Activated CD4-positive, alpha-beta memory T cell treated with anti-CD3 and anti-CD28 coated beads for 36 hours (primary cell): ENCODE data around the gene SHISA9. TPM values are rescaled to one million over a fixed set of nuclear protein-coding genes. Genes with fewer than 3 reads are reported as not detected.

ENCODE experiments used
- CTCF ChIA-PET: fragments of 350-600 bp; sonication (Branson Sonifier 250); formaldehyde crosslinking; loops from one replicate; lab custom pipeline; 2021; ENCODE audit warnings: antibody characterized with exemption, inconsistent platforms; lab: Charles Lee
- POLR2A ChIA-PET: fragments of 350-600 bp; sonication (Branson Sonifier 250); formaldehyde crosslinking; loops from one replicate; lab custom pipeline; 2021; ENCODE audit warnings: antibody characterized with exemption; lab: Charles Lee
- DNase-seq: peaks from one replicate; pipeline ENCODE4 v3.0.0-alpha.2; 2020
- H3K27ac Mint-ChIP-seq: one replicate; pipeline ENCODE4 v1.8.0; 2021; ENCODE audit warnings: mixed read lengths
- H3K27me3 Mint-ChIP-seq: one replicate; pipeline ENCODE4 v1.8.0; 2021; ENCODE audit warnings: mixed read lengths
- H3K36me3 Mint-ChIP-seq: one replicate; pipeline ENCODE4 v1.8.0; 2021; ENCODE audit warnings: mixed read lengths
- H3K4me1 Mint-ChIP-seq: one replicate; pipeline ENCODE4 v1.8.0; 2021; ENCODE audit warnings: low read depth, mixed read lengths
- H3K4me3 Mint-ChIP-seq: one replicate; pipeline ENCODE4 v1.8.0; 2021; ENCODE audit warnings: mild to moderate bottlenecking, mixed read lengths
- H3K9me3 Mint-ChIP-seq: one replicate; pipeline ENCODE4 v1.8.0; 2021; ENCODE audit warnings: mixed read lengths
- intact Hi-C: fragments of 100-400 bp; cut with micrococcal nuclease; formaldehyde crosslinking; loops from one replicate; pipeline ENCODE4 v1.15.1; 2023
- total RNA-seq, 2 experiments: library from RNA; stranded (reverse); gene quantifications; one replicate each; pipeline ENCODE4 v1.2.3, GENCODE V29; 2021

The SHISA9 gene
- total RNA-seq, 2 experiments from 2014 or later = 0.05 TPM; not detected in 1

DNA sequence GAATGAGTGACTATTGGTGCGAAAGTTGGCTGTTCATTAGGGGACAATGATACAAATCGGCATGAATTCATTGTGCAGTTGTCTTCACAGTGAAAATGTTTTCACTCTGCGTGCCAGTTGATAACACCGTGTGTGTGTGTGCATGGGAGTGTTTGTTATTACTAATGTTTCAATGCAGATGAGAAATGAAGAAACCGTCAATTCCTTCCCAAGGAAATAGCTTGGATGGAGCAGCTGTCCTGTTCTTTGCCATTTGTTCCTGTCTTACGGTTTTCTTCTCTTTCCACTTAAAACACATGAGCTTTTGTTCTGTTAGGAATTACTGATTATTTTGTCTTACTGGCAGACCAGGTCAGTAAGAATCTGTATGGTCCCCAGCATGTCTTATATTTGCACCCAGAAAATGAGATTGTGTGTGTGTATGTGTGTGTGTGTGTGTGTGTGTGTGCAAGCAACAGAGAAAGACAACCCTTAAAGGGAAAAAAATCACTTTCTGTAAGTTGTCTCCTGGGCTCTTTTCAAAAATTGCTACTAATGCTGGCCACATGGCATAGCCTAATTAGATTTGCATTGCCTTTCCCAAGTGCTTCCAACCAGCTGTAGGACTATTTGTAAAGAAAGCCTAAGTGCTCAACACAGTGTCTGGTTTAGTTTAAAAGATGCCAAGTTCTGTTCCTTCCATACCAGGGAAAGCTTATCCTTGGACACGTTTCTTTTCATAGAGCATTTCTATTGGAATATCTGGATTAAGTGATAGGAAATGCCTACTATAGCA is 23.8 kb downstream of the SHISA9 start:
- ChIA-PET CTCF (no interaction called here), POLR2A (no interaction called here)
- Mint-ChIP-seq H3K4me3 (no peak overlapping the region), H3K27me3 (peaks cover 4% of the 10 kb centered on the region), H3K4me1 (no peaks in the 10 kb centered on the region), H3K9me3 (no peaks in the 10 kb centered on the region), H3K27ac (no peak overlapping the region), H3K36me3 (no peaks in the 10 kb centered on the region)
- DNase-seq = no peak
- intact Hi-C loops = no loop called here

- no peaks in the 10 kb centered on the region for H3K36me3 Mint-ChIP-seq
- POLR2A ChIA-PET = no interaction called here
- H3K4me3 Mint-ChIP-seq = no peak overlapping the region
- H3K27me3 Mint-ChIP-seq = peaks cover 7% of the 10 kb centered on the region
- no peak overlapping the region for H3K27ac Mint-ChIP-seq
- intact Hi-C loops = no loop called here
- DNase-seq = no peak
- no peaks in the 10 kb centered on the region for H3K4me1 Mint-ChIP-seq
- H3K9me3 Mint-ChIP-seq = no peaks in the 10 kb centered on the region
- CTCF ChIA-PET = no interaction called here
Observed at GRCh38 chr16:12927591-12927990, 26.2 kb downstream of the SHISA9 start.

DNA sequence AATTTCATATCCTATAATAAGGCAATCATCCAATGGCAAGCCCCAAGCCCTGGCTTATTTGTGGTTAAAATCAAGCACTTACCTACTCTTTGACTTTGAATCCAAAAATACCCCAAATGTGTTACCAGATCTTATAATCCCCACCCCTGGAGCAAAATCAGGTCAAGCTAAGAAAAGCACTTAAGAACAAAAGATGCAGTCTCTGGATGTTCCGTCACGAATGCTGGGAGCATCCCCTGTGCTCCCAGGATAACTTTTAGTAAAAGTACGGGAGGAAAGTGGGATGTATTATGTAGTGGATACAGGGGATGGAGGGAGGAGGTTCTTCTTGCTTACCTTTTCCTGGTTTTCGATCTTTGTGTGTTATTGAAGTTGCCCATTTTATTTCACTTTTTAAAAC is 29.5 kb downstream of the SHISA9 start:
- H3K36me3 Mint-ChIP-seq = no peaks in the 10 kb centered on the region
- H3K9me3 Mint-ChIP-seq = no peaks in the 10 kb centered on the region
- CTCF ChIA-PET = no interaction called here
- H3K27me3 Mint-ChIP-seq = peaks cover 6% of the 10 kb centered on the region
- DNase-seq = no peak
- intact Hi-C loops = no loop called here
- POLR2A ChIA-PET = no interaction called here
- H3K4me3 Mint-ChIP-seq = no peak overlapping the region
- H3K27ac Mint-ChIP-seq = no peak overlapping the region
- H3K4me1 Mint-ChIP-seq = no peaks in the 10 kb centered on the region

- peaks cover 4% of the 10 kb centered on the region for H3K27me3 Mint-ChIP-seq
Observed at GRCh38 chr16:12936391-12936790, 35.0 kb downstream of the SHISA9 start.

GRCh38 chr16:12941896-12942295 is 40.5 kb downstream of the SHISA9 start:
- Mint-ChIP-seq H3K27me3 (peaks cover 4% of the 10 kb centered on the region), H3K9me3 (no peaks in the 10 kb centered on the region), H3K4me3 (no peak overlapping the region), H3K4me1 (no peaks in the 10 kb centered on the region), H3K36me3 (no peaks in the 10 kb centered on the region), H3K27ac (no peak overlapping the region)
- ChIA-PET CTCF (no interaction called here), POLR2A (no interaction called here)
- no peak for DNase-seq
- intact Hi-C loops = no loop called here

More at GRCh38 chr16:12936391-12936790, 35.0 kb downstream of the SHISA9 start:
- no peaks in the 10 kb centered on the region for H3K4me1 Mint-ChIP-seq
- no peaks in the 10 kb centered on the region for H3K36me3 Mint-ChIP-seq
- POLR2A ChIA-PET = no interaction called here
- no peak overlapping the region for H3K27ac Mint-ChIP-seq
- no peak overlapping the region for H3K4me3 Mint-ChIP-seq
- no peaks in the 10 kb centered on the region for H3K9me3 Mint-ChIP-seq
- CTCF ChIA-PET = interaction anchor here (0.6 kb wide), 1 partner anchor 374 kb away, joined by 3 read pairs; no protein-coding TSS in a partner anchor
- intact Hi-C loops = no loop called here
- DNase-seq = no peak

- Mint-ChIP-seq H3K4me3 (no peak overlapping the region), H3K36me3 (no peaks in the 10 kb centered on the region), H3K27me3 (peaks cover 4% of the 10 kb centered on the region), H3K9me3 (no peaks in the 10 kb centered on the region), H3K4me1 (no peaks in the 10 kb centered on the region), H3K27ac (no peak overlapping the region)
- intact Hi-C loops = no loop called here
- ChIA-PET CTCF (no interaction called here), POLR2A (no interaction called here)
- no peak for DNase-seq
Observed at GRCh38 chr16:12942861-12943260, 41.5 kb downstream of the SHISA9 start.

DNA sequence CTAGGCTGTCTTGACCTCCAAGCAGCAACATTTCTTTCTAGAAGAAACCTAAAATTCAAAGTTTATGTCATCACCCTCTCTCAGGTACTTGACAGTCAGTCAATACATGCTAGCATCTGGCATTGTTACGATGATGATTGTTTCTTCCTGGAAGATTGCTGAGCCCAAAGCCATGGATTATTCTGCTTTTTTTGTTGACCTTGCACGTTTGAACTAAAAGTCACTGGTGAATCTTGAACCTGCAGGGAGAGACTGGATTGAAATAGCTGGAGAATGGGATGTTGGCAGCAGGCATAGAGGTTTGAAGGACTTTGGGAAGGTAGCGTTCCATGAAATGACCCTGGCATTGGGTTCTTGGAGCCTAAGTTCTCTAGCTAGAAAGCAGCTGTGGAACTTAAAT is 42.9 kb downstream of the SHISA9 start:
- no peaks in the 10 kb centered on the region for H3K9me3 Mint-ChIP-seq
- no peaks in the 10 kb centered on the region for H3K4me1 Mint-ChIP-seq
- peaks cover 4% of the 10 kb centered on the region for H3K27me3 Mint-ChIP-seq
- intact Hi-C loops = no loop called here
- no peak for DNase-seq
- H3K27ac Mint-ChIP-seq = no peak overlapping the region
- H3K4me3 Mint-ChIP-seq = no peak overlapping the region
- ChIA-PET POLR2A (no interaction called here), CTCF (no interaction called here)
- H3K36me3 Mint-ChIP-seq = no peaks in the 10 kb centered on the region

- no peaks in the 10 kb centered on the region for H3K9me3 Mint-ChIP-seq
- ChIA-PET CTCF (no interaction called here), POLR2A (no interaction called here)
- H3K4me3 Mint-ChIP-seq = no peak overlapping the region
- intact Hi-C loops = no loop called here
- H3K36me3 Mint-ChIP-seq = no peaks in the 10 kb centered on the region
- H3K27ac Mint-ChIP-seq = no peak overlapping the region
- H3K27me3 Mint-ChIP-seq = no peaks in the 10 kb centered on the region
- no peak for DNase-seq
- H3K4me1 Mint-ChIP-seq = no peaks in the 10 kb centered on the region
Observed at GRCh38 chr16:12951392-12951791, 50.0 kb downstream of the SHISA9 start.

DNA sequence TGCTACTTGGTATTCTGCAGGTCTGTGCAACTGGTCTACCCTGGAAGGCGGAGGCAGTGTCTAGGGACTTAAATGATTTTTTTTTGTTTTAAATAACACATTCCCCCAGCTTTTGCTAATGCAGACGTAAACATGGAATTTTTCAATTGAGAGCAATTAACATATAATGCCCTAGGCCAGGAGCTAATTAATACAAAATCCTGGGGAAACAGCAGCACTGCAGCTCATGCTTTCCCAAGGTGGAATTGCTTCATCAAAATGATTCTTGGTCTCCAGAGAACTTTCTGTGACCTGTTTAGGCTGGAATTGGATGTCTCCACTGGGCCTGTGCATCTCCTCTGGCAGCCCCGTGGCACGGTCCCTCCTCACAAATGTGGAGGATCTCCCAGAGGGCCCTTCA is 50.6 kb downstream of the SHISA9 start:
- no peak for DNase-seq
- POLR2A ChIA-PET = no interaction called here
- no peaks in the 10 kb centered on the region for H3K36me3 Mint-ChIP-seq
- no peaks in the 10 kb centered on the region for H3K4me1 Mint-ChIP-seq
- no peak overlapping the region for H3K4me3 Mint-ChIP-seq
- H3K9me3 Mint-ChIP-seq = no peaks in the 10 kb centered on the region
- intact Hi-C loops = no loop called here
- CTCF ChIA-PET = no interaction called here
- H3K27me3 Mint-ChIP-seq = no peaks in the 10 kb centered on the region
- H3K27ac Mint-ChIP-seq = no peak overlapping the region

DNA sequence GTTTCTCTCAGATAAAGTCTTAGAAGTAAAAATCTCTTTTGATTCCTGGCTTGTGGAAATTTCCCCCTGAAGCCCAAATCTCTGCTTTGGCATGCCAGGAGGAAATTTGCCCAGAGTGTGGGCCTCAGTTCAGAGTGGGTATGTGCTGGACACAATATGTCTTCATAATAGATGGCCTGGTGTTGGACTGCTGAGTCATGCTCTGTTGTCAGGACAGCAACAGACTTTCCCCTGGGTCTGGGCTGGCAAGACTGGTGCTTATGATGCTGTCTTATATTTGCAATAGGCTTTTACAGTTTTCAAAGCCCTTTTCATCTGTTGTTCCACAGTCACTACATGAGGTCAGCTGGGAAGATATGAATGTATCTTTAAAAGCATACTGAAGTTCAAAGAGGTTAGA is 57.0 kb downstream of the SHISA9 start:
- Mint-ChIP-seq H3K27me3 (no peaks in the 10 kb centered on the region), H3K36me3 (no peaks in the 10 kb centered on the region), H3K4me3 (no peak overlapping the region), H3K27ac (no peak overlapping the region), H3K4me1 (no peaks in the 10 kb centered on the region), H3K9me3 (no peaks in the 10 kb centered on the region)
- ChIA-PET POLR2A (no interaction called here), CTCF (no interaction called here)
- DNase-seq = no peak
- intact Hi-C loops = no loop called here

GRCh38 chr16:12959072-12959471 is 57.7 kb downstream of the SHISA9 start:
- ChIA-PET CTCF (no interaction called here), POLR2A (no interaction called here)
- H3K4me1 Mint-ChIP-seq = no peaks in the 10 kb centered on the region
- no peak overlapping the region for H3K27ac Mint-ChIP-seq
- no peaks in the 10 kb centered on the region for H3K27me3 Mint-ChIP-seq
- intact Hi-C loops = no loop called here
- no peaks in the 10 kb centered on the region for H3K36me3 Mint-ChIP-seq
- no peak for DNase-seq
- H3K4me3 Mint-ChIP-seq = no peak overlapping the region
- H3K9me3 Mint-ChIP-seq = no peaks in the 10 kb centered on the region

DNA sequence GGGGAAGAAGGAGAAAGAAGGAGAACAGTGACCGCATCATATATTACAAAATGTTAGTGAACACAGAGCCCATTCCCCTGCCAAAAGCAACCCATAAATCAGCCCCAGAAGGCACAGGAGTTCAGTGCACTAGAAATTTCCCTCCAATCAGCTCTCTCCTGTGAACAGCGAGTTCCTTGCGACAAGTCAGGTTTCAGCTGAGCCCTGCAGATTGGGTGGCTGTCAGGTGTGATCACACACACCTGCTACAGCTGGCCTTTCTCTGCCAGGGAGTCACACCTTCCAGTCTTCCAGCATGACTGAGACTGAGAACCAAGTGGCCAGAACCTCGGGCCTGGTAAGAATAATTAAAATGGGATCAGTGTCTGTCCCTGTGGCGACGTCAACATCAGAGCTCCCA is 60.2 kb downstream of the SHISA9 start:
- Mint-ChIP-seq H3K27me3 (no peaks in the 10 kb centered on the region), H3K27ac (no peak overlapping the region), H3K4me1 (no peaks in the 10 kb centered on the region), H3K4me3 (no peak overlapping the region), H3K9me3 (no peaks in the 10 kb centered on the region), H3K36me3 (no peaks in the 10 kb centered on the region)
- ChIA-PET CTCF (no interaction called here), POLR2A (no interaction called here)
- intact Hi-C loops = no loop called here
- no peak for DNase-seq

- H3K36me3 Mint-ChIP-seq = no peaks in the 10 kb centered on the region
- H3K9me3 Mint-ChIP-seq = peaks cover 3% of the 10 kb centered on the region
- intact Hi-C loops = no loop called here
- H3K27me3 Mint-ChIP-seq = no peaks in the 10 kb centered on the region
- DNase-seq = no peak
- no peak overlapping the region for H3K4me3 Mint-ChIP-seq
- ChIA-PET CTCF (no interaction called here), POLR2A (no interaction called here)
- H3K27ac Mint-ChIP-seq = no peak overlapping the region
- no peaks in the 10 kb centered on the region for H3K4me1 Mint-ChIP-seq
Observed at GRCh38 chr16:12964461-12964860, 63.1 kb downstream of the SHISA9 start.
